Nephron progenitor cell (in vitro differentiated cells): Measurements from ENCODE around the gene UGT3A1.

Experiments
- DNase-seq: peaks from one replicate; pipeline ENCODE4 v3.0.0; 2021
- H3K27ac Mint-ChIP-seq: 2 replicates; pipeline ENCODE4 v1.8.0; 2021; ENCODE audit warnings: mild to moderate bottlenecking, moderate library complexity, mixed read lengths
- H3K27me3 Mint-ChIP-seq: 2 replicates; pipeline ENCODE4 v1.8.0; 2021; ENCODE audit warnings: mild to moderate bottlenecking, low read depth, mixed read lengths; ENCODE audit not compliant: poor library complexity
- H3K36me3 Mint-ChIP-seq: 2 replicates; pipeline ENCODE4 v1.8.0; 2021; ENCODE audit warnings: low read depth, mixed read lengths
- H3K4me1 Mint-ChIP-seq: 2 replicates; pipeline ENCODE4 v1.8.0; 2021; ENCODE audit warnings: mixed read lengths
- H3K4me3 Mint-ChIP-seq: 2 replicates; pipeline ENCODE4 v1.8.0; 2021; ENCODE audit warnings: mild to moderate bottlenecking, moderate library complexity, mixed read lengths
- H3K9me3 Mint-ChIP-seq: 2 replicates; pipeline ENCODE4 v1.8.0; 2021; ENCODE audit warnings: mild to moderate bottlenecking, moderate library complexity, mixed read lengths
- TF ChIP-seq, protein P1 (sequence below): fragments of 200-600 bp; sonication (generic); IDR thresholded peaks from 2 replicates; pipeline ENCODE4 v1.5.0; 2021; ENCODE audit warnings: antibody characterized with exemption

UGT3A1 gene

DNA sequence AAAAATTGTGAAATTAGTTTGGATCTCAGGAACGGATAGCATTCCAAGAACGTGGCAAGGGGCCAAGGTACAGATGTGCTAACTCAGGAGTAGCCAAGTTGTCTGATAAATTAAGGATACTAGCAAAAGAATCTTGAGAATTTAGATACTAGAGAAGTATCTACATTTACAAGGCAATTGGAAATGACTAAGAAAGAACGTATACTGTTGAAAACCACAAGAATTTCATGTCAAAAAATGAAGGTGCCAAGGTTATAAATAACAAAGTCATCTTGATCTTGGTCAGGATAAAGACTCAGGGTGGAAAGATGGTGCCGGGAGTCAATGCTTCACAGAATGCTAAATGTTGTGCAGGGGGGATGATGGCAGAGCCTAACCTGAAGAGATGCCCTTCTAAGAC lies 72.0 kb downstream of the UGT3A1 start:
- H3K4me1 Mint-ChIP-seq: no peaks in the 10 kb centered on the region
- H3K36me3 Mint-ChIP-seq: no peaks in the 10 kb centered on the region
- TF ChIP-seq, protein P1, sequence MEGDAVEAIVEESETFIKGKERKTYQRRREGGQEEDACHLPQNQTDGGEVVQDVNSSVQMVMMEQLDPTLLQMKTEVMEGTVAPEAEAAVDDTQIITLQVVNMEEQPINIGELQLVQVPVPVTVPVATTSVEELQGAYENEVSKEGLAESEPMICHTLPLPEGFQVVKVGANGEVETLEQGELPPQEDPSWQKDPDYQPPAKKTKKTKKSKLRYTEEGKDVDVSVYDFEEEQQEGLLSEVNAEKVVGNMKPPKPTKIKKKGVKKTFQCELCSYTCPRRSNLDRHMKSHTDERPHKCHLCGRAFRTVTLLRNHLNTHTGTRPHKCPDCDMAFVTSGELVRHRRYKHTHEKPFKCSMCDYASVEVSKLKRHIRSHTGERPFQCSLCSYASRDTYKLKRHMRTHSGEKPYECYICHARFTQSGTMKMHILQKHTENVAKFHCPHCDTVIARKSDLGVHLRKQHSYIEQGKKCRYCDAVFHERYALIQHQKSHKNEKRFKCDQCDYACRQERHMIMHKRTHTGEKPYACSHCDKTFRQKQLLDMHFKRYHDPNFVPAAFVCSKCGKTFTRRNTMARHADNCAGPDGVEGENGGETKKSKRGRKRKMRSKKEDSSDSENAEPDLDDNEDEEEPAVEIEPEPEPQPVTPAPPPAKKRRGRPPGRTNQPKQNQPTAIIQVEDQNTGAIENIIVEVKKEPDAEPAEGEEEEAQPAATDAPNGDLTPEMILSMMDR: no peak
- H3K27me3 Mint-ChIP-seq: peaks cover 37% of the 10 kb centered on the region
- no peak overlapping the region for H3K4me3 Mint-ChIP-seq
- H3K9me3 Mint-ChIP-seq: peaks cover 27% of the 10 kb centered on the region
- no peak overlapping the region for H3K27ac Mint-ChIP-seq
- no peak for DNase-seq

DNA sequence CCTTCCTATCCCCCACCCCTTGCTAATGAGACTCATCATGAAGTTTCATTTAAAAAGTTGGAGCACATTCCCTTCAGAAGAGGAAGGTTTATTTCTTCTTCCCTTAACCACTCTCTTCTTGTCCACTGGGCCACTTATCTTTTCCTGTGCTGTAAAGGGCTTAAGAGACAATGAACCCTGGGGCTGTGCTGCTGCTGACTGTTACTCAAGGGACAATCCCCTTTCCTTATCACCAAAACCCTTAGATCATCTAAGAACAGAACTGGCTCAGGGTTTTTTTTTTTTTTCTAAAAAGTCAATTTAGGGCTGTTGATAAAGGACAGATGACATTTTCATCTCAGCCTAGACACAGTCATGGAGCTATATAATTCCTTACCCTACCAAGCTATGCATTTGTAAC lies 82.4 kb downstream of the UGT3A1 start:
- DNase-seq: no peak
- Mint-ChIP-seq H3K27me3 (peaks cover 4% of the 10 kb centered on the region), H3K27ac (no peak overlapping the region), H3K9me3 (peaks cover 39% of the 10 kb centered on the region), H3K36me3 (peaks cover 11% of the 10 kb centered on the region), H3K4me3 (no peak overlapping the region), H3K4me1 (no peaks in the 10 kb centered on the region)
- TF ChIP-seq, protein P1: no peak

DNA sequence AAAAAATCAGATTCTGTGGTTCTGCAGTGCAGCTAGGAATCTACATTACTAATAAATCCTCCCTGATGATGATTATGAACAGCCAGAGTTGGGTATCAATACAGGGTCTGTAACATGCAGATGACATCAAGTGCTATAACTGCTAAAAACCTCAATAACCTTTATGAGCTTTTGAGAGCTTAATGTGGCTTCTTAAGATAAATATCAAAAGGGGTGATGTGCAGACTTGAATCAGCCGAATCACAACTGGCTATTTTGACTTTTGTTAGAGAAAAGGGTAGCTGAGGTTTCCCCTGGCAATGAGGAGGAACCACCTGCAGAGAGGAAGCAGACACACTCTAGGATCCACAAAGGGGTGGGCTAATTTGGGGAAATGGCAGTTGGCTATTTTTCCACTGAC lies 83.0 kb downstream of the UGT3A1 start:
- no peaks in the 10 kb centered on the region for H3K4me1 Mint-ChIP-seq
- DNase-seq: no peak
- H3K27ac Mint-ChIP-seq: no peak overlapping the region
- H3K4me3 Mint-ChIP-seq: no peak overlapping the region
- H3K27me3 Mint-ChIP-seq: peaks cover 4% of the 10 kb centered on the region
- peaks cover 43% of the 10 kb centered on the region for H3K9me3 Mint-ChIP-seq
- H3K36me3 Mint-ChIP-seq: peaks cover 11% of the 10 kb centered on the region
- TF ChIP-seq, protein P1: no peak

DNA sequence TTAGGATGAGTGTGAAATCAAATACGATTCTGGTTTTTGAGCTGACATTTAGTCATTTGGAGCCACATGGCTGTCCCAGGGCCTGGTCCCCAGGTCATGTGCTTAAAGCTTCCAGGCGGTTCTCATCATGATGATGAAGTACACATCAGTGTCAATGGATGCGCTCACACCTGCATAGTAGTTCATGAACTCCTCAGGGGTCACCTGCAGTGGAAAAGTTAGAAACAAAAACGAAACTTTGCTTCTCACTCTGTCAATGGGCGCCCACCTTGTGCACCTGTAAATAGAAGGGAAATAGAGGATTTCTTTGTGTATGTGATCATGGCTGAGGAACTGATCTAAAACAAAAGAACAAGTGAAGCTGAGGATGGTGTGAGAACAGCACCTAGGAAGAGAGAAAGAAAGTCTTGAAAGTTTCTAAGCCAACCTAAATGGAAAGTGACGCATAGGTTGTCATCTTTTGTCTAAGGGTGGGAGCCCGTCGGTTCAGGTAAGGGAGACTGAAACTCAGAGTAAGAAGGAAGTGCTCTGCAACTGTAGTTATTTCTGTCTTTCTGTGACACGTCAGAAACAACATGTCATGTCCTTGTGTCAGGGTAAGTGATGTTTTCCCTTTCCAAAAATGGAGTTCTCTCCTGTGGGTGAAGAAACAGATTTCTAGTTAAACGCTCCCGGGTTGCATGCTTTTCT lies 86.6 kb downstream of the UGT3A1 start:
- peaks cover 3% of the 10 kb centered on the region for H3K27me3 Mint-ChIP-seq
- H3K27ac Mint-ChIP-seq: no peak overlapping the region
- H3K4me1 Mint-ChIP-seq: peaks cover 23% of the 10 kb centered on the region
- H3K4me3 Mint-ChIP-seq: no peak overlapping the region
- H3K9me3 Mint-ChIP-seq: peaks cover 19% of the 10 kb centered on the region
- TF ChIP-seq, protein P1: no peak
- DNase-seq: no peak
- H3K36me3 Mint-ChIP-seq: no peaks in the 10 kb centered on the region

DNA sequence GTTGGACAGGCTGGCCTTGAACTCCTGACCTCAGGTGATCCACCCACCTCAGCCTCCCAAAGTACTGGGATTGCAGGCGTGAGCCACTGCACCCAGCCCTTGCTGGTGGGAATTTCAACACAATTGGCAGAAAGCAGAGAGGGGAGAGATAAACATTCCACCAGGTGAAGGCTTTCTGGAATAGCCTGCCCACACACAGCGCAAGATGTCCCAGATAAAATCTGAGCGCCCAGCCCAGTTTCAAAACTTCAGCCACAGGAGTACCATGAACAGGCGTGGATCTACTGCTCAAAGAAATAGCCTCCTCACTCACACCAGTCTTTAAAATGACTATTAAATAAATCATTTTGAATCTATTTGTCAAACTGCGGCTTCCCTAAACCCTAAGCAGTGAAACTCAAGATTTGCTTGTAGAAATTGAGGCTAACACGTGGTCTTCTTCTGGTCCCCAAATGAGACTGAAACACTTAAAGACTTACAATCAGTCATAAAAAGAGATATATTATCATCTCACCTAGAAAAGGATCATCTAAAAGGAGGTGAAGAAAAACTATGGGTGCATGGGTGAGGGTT lies 87.5 kb downstream of the UGT3A1 start:
- Mint-ChIP-seq H3K27ac (no peak overlapping the region), H3K36me3 (no peaks in the 10 kb centered on the region), H3K4me3 (no peak overlapping the region), H3K9me3 (peaks cover 19% of the 10 kb centered on the region), H3K4me1 (peaks cover 28% of the 10 kb centered on the region), H3K27me3 (peaks cover 5% of the 10 kb centered on the region)
- DNase-seq: no peak
- TF ChIP-seq, protein P1: no peak
